ENCODE measurements around the gene LRP1B. TPM values are rescaled to one million over a fixed set of nuclear protein-coding genes. Genes with fewer than 3 reads are reported as not detected.
"Not testable (repeated sequence)": the region's sequence is repeated elsewhere in the genome, so short reads cannot be mapped to it uniquely, and the experiment has no call there.

Gene LRP1B
- total RNA-seq, 1 donor from 2014 or later = 1.7 TPM

DNA sequence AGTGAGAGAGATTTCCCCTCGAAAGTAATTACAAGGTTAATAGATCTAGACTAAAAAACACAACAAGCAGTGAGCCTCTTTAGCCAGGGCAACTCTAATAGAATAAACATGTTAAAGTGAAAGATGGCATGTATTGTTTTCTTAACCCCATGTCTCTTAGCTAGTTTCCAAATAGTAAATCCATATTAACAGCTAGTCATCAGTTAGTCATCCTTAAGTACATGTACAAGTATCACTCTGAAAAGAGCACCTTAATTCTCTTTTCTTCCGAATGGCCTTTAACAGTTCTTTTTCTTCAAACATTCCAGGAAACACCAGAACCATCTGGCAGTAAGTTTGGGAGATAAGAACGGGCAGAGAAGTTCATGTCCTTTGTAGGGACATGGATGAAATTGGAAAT lies 1480.0 kb downstream of the LRP1B start:
- Mint-ChIP-seq H3K4me1 (peaks cover 8% of the 10 kb centered on the region), H3K9me3 (peaks cover 4% of the 10 kb centered on the region), H3K4me3 (no peak overlapping the region), H3K36me3 (no peaks in the 10 kb centered on the region), H3K27ac (no peak overlapping the region), H3K27me3 (ENCODE audit: low read depth) (no peaks in the 10 kb centered on the region)
- DNase-seq (ENCODE audit: low spot score in 2 of 2, unreplicated experiment in 2 of 2) = no peak
- TF ChIP-seq, protein P1, sequence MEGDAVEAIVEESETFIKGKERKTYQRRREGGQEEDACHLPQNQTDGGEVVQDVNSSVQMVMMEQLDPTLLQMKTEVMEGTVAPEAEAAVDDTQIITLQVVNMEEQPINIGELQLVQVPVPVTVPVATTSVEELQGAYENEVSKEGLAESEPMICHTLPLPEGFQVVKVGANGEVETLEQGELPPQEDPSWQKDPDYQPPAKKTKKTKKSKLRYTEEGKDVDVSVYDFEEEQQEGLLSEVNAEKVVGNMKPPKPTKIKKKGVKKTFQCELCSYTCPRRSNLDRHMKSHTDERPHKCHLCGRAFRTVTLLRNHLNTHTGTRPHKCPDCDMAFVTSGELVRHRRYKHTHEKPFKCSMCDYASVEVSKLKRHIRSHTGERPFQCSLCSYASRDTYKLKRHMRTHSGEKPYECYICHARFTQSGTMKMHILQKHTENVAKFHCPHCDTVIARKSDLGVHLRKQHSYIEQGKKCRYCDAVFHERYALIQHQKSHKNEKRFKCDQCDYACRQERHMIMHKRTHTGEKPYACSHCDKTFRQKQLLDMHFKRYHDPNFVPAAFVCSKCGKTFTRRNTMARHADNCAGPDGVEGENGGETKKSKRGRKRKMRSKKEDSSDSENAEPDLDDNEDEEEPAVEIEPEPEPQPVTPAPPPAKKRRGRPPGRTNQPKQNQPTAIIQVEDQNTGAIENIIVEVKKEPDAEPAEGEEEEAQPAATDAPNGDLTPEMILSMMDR (IDR thresholded peaks at IDR 0.05; ENCODE audit: unreplicated experiment) = no peak

DNA sequence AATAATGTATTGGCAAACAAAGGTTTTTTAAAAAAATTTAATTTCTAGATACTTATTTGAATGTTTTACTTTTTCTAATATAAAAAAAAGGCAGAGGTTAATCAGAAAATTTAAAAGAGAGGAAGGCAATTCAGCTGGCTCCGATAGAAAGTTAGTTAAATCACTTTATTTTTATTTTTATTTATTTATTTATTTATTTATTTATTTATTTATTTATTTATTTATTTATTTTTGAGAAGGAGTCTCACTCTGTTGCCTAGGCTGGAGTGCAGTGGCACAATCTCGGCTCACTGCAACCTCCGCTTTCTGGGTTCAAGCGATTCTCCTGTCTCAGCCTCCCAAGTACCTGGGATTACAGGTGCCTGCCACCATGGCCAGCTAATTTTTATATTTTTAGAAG lies 1480.7 kb downstream of the LRP1B start:
- H3K27ac Mint-ChIP-seq; H3K4me3 Mint-ChIP-seq; H3K27me3 Mint-ChIP-seq (ENCODE audit: low read depth); H3K36me3 Mint-ChIP-seq; H3K4me1 Mint-ChIP-seq; DNase-seq (ENCODE audit: low spot score in 2 of 2, unreplicated experiment in 2 of 2); H3K9me3 Mint-ChIP-seq: not testable (repeated sequence)

DNA sequence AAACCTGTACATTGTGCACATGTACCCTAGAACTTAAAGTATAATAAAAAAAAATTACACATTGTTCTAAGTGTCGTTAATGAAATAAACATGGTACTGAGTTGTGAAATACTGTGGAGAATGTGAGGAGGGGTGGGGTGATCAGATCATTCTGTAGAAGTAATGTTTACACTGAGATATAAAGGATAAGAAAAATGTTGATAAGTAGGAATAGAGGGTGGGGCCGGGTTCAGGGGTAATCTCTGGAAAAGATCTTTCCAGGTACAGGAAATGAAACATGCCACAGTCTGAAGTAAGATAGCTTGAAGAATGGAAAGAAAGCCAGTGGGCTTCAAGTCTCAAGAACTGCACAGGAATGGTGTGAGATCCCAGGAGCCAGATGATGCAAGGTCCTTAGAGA lies 1482.4 kb downstream of the LRP1B start:
- no peak for DNase-seq (ENCODE audit: low spot score in 2 of 2, unreplicated experiment in 2 of 2)
- Mint-ChIP-seq H3K27ac (no peak overlapping the region), H3K9me3 (peaks cover 4% of the 10 kb centered on the region), H3K27me3 (ENCODE audit: low read depth) (no peaks in the 10 kb centered on the region), H3K4me1 (peaks cover 8% of the 10 kb centered on the region), H3K4me3 (no peak overlapping the region), H3K36me3 (no peaks in the 10 kb centered on the region)
- TF ChIP-seq, protein P1 (IDR thresholded peaks at IDR 0.05; ENCODE audit: unreplicated experiment) = no peak

DNA sequence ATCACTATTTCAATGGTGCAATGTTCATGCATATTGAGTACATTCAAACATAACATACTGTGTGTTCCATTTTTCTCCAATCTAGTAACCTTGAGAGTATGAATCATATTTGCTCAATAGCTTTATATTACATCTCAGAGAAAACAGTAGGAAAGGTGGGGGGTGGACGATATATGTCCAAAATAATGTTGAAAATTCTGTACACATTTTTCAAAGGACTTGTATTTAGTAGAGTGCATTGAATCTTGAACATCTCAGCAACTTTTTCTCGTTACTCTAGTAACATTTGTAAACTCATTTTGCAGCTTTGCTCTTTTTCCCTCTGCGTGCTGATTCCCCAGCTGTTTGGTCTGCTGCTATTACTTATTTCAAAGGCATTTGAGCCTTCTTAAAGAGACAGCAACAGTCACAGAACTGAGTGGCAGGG lies 1487.0 kb downstream of the LRP1B start:
- H3K9me3 Mint-ChIP-seq = no peaks in the 10 kb centered on the region
- no peak overlapping the region for H3K27ac Mint-ChIP-seq
- H3K4me1 Mint-ChIP-seq = peaks cover 5% of the 10 kb centered on the region
- no peak for DNase-seq (ENCODE audit: low spot score in 2 of 2, unreplicated experiment in 2 of 2)
- no peaks in the 10 kb centered on the region for H3K36me3 Mint-ChIP-seq
- no peak overlapping the region for H3K4me3 Mint-ChIP-seq
- TF ChIP-seq, protein P1 (IDR thresholded peaks at IDR 0.05; ENCODE audit: unreplicated experiment) = no peak
- H3K27me3 Mint-ChIP-seq (ENCODE audit: low read depth) = no peaks in the 10 kb centered on the region

DNA sequence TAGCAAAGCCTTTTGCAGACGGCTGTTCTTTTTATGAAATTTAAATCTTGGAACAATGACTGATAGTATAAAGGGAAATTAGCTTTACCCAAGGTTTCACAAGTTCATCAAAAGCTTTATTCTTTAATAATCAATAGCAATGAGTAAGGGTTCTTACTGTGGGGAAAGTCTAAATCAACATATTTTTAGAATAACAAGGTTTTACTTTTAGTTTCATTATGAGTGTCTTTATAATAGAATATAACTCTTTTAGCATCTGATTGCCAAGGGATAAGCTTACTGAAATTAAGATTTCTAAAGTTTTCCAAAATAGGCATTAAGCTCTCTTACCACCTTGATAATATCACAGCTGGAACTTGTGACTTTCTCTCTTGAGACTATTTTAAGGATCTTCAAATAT lies 1489.7 kb downstream of the LRP1B start:
- Mint-ChIP-seq H3K4me1 (peaks cover 5% of the 10 kb centered on the region), H3K9me3 (no peaks in the 10 kb centered on the region), H3K27me3 (ENCODE audit: low read depth) (no peaks in the 10 kb centered on the region), H3K27ac (no peak overlapping the region), H3K36me3 (no peaks in the 10 kb centered on the region), H3K4me3 (no peak overlapping the region)
- TF ChIP-seq, protein P1 (IDR thresholded peaks at IDR 0.05; ENCODE audit: unreplicated experiment) = no peak
- no peak for DNase-seq (ENCODE audit: low spot score in 2 of 2, unreplicated experiment in 2 of 2)

DNA sequence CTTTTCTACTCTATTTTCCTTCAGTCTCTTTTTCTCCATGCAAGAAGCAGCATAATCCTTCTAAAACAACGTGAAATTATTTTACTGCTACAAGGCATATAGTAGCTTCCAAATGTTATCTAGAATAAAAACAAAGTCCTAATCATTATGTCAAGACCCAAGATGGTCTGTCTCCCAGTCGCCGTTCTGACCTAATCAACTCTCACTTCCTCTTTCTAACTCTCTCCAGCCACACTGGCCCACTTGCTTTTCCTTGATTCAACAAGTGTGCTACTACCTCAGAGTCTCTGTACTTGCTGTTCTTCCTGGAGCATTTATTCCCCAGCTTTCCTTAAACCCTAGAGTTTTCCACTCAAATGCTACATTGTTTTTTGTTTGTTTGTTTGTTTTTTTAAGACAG lies 1491.2 kb downstream of the LRP1B start:
- no peaks in the 10 kb centered on the region for H3K27me3 Mint-ChIP-seq (ENCODE audit: low read depth)
- H3K27ac Mint-ChIP-seq = no peak overlapping the region
- no peak for DNase-seq (ENCODE audit: low spot score in 2 of 2, unreplicated experiment in 2 of 2)
- TF ChIP-seq, protein P1 (IDR thresholded peaks at IDR 0.05; ENCODE audit: unreplicated experiment) = no peak
- H3K9me3 Mint-ChIP-seq = no peaks in the 10 kb centered on the region
- H3K4me3 Mint-ChIP-seq = no peak overlapping the region
- peaks cover 5% of the 10 kb centered on the region for H3K4me1 Mint-ChIP-seq
- no peaks in the 10 kb centered on the region for H3K36me3 Mint-ChIP-seq
